Inferior parietal cortex (tissue), 1 donor: ENCODE measurements around the gene PDE5A.

Experiments
- DNase-seq: peaks from one replicate; pipeline ENCODE4 v3.0.0-alpha.2; 2016; ENCODE audit errors: extremely low spot score

Gene PDE5A

DNA sequence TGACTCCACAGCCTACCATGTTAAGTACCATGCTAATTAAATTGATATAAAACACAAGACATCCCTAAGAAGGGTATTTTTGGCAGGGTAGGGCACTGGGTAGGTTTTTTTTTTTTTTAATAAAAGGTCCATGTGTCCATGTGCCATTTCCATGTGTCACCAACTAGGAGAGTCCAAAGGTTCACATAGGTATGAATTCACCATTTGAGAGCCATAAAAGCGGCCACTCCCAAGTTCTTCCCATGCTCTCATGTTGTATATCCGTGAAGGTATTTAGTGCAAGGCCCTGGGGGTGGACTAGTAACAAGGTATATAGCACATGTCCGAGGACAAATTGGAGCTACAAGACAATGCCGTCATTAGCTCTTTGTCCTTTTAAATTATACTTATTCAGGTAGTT is 107.3 kb downstream of the PDE5A start:
- no peak for DNase-seq

DNA sequence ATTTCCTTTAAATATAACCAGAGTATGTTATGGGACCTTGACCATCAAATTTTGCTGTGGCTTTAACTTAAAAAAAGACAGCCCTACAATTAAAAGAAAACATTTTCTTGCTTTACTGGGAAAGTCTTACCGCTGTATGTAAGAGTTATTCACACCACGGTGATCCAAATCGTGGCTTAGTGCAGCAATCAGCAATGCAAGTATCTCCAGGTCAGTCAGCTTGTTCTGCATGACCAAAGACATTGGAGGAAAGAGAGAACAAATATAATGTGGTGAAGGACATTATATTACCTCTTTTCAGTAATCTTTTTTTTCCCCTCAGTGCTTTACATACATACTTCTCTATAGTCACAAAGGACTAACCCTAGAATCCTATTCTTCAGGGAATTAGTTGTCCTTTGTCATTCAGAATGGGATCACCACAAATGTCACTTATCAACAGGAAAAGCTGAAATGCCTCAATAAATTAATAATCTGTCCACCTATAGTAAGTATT is 109.6 kb downstream of the PDE5A start:
- DNase-seq = no peak

DNA sequence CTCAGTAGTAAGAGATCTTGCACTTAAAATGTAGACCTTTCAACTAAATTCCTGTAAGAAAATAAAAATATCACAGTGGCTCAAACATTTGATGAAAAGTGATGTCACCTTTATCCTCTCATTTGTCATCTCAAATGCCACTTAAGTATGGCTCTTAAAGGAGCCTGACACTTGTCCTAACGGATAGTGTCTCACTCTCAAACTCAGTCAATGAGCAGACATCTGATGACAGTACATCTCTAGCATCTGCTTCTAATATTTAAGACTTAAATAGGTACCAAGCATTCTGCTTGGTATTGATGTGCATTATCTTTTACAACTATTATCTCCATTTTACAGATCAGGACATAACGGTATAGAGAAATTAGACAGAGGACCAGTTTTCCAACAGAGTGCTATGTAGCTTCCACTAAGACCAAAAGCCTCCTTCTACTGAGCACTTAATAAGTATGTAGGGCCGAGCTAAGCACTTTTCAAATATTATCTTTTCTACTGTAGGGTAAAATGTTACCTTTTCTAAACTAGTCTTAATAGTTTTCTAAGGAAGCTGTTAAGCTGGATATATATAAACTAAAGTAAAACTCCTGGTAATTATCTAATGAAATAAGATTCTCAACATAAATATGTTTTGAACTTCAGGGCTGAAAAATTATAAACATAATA is 110.2 kb downstream of the PDE5A start:
- DNase-seq = no peak

DNA sequence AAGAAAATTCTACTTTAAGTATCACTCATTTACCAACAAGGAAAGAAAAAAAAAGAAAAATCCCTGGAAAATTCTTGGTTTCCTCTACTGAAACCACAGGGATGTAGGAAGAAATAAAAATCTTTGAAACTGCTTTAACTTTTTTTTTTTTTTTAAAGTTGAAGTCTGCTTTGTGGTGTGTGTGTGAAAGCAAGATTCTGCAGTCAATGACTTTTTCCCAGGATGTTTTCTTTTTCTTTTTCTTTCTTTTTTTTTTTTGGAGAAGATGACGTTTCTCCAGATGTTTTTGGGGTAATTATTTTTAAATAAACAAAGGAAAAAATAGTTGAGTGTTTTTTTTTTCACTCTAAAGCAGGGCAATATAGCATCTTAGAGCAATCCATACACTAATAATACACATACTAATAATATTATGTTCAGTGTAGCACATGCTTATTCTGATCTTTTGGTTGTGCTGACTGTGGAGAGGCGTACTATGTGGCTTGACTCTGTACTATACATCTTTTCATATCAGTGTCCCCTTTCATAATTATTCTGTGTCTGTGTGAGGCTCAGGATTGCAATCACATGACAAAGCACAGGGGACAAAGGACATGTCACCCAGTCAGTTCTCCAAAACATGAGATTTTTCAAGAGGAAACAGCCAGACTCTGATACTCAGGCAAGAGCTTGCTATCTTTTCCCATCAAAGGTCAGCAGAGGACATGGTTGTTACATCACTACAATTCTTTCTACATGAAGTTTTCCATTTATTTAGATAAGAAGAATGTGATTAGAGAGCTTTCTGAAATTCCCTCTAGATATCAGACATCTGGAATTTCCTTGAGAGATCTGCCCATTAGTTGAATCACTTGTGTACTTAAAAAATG is 111.0 kb downstream of the PDE5A start:
- no peak for DNase-seq

DNA sequence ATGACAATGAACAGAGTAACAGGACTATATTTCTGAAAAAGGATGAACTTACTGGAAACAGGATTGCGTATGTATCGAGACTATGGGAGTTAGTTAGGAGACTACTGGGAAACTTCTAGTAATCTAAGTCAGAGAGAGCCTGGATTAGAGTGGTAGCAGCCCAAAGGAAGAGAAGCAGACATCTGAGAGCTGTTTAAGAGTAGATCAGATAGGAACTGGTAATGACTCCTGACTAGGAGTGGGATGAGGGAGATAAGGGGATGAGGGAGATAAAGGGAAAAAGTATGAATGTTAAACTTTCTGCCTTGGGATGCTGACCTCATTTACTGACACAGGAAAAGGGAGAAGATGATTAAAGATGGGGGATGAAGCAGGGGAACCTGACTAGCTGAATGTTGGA is 116.2 kb downstream of the PDE5A start:
- DNase-seq = no peak

DNA sequence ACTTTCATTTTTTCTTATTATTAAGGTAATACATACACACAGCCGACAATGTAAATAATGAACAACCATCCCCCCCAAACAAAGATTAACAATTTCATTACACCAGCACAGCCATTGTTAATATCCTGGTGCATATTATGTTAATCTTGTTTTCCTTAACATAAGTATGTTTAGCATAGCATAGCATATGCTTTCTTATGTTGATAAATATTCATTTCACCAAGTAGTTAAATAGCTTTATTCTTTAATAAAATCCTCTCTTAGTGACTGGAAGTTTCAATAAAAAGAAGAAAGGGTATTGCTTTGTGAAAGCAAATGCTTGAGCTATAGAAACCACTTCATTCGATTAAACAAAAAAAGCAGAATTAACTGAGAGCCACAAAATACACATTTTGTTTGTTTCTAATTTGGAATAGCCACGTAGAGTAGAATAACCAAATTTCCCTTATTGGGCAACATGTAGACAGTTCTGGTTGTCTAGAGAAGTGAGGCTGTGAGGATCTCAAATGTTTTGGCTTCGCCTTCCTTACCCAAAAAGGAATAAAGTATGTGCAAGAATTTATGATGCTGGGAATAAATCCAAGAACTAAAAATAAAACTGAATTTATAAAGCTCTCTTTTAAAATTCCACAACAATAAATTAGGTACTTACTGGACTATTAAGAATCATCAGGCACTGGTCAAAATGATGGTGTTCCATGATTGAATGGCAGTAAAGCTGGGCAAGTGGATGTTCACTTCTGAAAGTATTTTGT is 118.0 kb downstream of the PDE5A start:
- DNase-seq = no peak

DNA sequence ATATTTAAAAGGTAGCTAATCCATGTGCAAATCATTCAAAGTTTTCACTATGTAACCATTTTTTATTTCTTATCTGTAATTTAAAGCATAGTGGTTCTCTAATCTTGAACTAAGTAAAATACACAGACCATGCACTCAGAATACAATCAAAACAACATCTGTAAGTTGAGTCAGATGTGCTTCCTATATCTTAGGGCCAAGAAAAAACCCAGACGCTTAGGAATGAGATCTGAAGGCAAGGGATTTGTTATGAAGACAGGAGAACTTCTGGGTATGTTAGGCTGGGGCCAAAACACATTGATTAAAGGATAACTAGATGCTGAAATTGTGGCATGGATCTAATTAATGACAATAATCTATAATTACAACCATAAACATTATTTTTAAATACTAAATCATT is 120.3 kb downstream of the PDE5A start:
- no peak for DNase-seq

DNA sequence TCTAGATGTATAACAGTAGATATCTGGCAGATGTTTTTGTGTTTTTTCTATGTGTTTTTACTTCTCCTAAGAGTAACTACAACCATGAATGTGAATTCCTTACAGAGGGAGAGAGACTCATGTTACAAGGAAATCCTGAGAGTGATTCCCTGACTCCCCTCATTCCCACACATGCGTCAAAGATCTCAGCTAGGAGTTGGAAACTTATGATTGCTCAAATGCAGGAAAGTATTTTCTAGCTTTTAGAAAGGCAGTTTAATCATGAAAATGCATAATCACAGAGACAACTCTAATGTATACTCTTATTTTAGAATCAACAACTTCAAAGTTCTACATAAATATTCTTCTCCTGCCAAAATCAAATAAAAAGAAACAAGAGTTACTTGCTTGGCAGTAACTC is 121.8 kb downstream of the PDE5A start:
- DNase-seq = no peak

DNA sequence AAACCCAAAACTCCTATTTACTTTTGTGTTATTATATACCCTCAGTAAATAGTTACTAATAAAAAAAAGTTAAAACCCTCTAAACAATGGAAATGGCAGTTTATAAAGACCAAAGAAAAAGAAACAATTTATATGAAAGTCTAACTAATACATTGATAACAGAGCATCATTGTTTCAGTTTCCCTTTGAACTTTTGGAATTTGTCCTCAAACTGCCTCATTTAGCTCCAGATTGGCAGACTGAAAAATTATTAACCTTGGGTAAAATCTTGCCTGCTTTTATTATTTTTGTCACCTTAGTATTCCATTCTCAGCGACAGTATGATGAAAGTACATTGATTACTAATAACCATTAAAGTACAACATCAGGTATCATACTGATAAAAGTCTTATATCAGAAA is 124.0 kb downstream of the PDE5A start:
- no peak for DNase-seq

DNA sequence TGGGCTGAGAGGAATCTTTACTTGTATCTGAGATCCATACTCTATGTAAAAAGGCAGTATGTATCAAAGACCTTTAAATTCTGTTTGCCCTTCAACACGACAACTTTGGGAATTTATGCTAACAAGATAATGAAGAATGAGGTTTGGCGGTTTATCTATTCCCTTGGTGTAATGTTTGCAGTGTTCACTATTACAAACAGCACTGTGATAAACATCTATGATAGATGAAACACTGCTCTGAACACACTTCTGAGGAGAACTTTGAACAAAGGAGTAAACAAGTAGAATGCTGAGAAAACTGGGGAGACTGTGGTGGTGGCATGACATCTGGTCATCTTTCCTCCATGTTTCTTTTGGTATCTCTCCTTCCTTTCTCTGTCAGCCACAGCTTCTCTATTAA is 126.9 kb downstream of the PDE5A start:
- DNase-seq = no peak

DNA sequence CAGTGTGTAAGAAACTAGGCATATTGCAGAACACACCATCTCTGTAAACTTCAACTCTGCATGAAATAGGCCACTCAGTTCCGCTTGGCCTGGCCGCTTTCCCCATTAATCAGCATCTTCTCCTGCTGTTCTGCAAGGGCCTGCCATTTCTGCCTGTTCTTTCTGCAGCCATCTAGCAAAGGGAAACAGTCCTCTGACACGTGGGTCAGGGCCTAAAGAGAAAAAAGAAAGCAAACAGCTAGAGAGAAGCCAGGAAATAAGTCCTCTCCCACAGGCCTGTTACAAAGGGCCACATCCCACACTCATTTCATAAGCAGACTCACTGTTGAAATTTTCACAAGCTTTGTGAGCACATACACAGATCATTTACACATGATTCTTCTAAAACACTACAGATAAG is 130.1 kb downstream of the PDE5A start:
- DNase-seq = peak; percentile 36

DNA sequence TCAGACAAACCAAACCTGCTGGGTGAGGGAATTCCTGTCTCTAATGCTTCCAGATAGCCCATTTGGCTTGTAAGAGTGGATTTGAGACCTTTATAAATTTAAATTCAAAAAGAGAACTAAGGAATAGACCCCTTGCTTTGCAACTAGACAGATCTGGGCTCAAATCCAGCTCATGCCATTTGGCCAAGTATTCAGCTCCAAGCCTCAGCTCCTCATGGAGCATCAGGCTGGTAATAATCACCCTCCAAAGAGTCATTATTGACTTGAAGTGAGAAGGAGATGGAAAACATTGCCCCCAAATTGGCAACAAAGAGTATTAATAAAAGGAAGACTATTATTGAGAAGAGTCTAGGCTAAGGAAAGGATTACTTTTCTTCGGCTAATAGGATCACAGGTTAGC is 134.7 kb downstream of the PDE5A start:
- no peak for DNase-seq

DNA sequence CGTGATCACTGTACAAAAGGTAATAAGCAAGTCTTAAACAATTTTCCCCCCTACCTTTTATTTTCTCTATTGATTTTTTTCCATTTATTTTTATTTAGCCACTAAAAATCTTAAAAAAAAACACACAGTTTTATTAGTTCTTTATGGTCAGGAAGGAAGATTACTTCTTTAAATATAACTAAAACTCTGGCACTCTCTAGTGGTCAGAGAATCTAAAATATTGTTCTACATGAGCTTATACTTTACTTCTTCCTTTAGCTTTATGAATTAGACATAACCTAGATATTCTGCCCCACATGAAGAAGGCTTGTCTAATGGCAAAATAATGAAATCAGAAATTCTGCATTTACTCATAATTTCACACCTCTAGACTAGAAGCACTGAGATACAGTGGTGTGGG is 135.2 kb downstream of the PDE5A start:
- DNase-seq = no peak

DNA sequence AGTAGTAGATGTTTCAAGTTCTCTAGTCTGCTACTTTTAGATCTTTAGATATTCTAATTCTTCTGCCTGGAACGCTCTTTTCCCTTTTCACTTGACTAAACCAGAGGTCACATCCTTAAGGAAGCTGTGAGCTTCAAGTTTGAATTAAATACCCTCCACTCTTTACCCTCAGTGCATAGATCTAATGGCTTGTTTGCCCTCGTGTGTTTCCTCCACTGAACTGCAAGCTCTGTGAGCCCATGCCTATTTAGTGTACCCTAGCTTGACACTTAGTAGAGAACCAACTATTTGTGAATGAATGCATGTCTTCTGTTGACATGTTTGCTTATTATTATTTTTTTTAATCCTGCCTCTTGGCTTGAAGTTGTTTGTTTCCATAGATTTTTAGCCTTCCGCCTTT is 138.3 kb downstream of the PDE5A start:
- DNase-seq = no peak

DNA sequence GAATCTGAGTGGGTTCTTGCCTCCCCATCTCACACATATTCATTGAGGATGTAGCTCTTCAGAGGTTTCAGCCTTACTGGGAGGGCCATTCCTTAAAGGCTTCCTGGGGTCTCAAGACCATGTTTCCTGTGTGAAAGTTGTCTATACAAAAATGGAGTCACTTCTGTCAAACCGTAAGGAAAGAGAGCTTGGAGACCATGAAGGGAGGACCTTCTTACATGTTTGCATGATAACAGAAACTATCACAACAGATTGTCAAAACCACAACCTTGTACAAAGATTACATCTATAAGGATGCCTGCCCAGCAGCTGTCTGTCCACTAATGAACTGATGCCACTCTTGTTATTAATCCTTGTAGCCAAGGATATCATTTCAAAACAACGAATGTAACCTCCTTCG is 139.3 kb downstream of the PDE5A start:
- DNase-seq = no peak

DNA sequence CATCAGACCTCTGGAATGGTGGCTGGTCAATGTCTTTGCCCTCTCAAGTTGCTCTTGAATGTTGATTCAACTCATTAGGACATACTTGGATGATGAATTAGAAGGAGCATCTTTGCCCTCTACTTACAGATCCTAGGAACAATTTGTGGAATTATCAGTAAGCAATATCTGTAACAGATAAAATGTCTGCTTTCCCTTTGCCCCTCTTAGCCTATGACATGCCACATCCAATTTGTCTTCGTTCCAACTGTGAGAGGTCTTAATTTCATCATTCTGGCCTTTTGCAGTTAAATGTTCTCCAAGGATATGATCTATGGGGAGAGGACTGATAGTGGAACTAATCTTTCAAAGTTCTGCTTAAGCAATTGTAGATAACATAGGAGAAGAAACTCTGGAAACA is 148.3 kb downstream of the PDE5A start:
- no peak for DNase-seq

DNA sequence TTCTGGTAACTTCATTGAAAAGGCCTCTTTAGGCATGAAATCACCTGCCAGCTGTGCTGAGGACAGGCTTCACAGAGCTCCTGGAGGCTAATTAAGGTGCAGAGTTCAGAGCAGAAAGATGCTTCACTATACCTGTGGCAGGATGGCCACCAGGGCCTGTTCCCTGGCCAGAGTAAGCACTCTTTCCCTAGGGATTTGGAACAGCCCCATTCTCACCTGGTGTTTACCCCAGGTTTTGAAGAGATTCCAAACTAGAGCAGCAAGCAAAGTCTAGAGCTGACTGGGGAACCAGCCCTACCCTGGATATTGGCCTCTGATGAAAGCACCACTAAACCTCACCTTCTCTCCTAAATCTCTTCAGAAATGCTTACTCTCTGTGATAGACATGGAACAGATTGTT is 148.8 kb downstream of the PDE5A start:
- no peak for DNase-seq

DNA sequence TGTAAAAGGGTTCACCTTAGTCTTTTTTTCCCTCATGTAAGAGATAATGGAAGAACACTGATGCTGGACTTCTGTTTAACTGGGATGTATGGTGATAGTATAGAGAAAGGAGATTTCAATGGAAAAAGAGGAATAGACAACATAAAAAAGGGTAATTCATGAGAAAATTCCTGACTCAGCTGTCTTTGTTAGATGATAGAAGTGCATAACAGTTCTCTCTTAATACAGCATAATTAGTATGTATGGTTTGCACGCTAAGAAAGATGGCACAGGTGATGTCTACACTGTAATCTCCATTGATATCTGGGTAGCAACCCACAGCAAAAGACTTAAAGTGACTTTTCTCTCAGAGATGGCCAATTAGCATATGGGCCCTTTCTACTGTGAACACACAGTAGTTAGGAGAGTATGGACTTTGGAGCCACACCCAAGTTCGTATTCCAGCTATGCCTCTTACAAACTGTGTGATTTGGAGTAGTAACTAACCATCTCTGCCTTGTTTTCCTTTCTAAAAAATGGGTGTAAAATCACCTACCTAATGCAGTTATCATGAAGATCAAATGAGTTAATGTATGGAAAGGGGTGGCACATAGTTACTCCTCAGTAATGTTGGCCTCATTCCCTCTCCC is 149.3 kb downstream of the PDE5A start:
- no peak for DNase-seq

DNA sequence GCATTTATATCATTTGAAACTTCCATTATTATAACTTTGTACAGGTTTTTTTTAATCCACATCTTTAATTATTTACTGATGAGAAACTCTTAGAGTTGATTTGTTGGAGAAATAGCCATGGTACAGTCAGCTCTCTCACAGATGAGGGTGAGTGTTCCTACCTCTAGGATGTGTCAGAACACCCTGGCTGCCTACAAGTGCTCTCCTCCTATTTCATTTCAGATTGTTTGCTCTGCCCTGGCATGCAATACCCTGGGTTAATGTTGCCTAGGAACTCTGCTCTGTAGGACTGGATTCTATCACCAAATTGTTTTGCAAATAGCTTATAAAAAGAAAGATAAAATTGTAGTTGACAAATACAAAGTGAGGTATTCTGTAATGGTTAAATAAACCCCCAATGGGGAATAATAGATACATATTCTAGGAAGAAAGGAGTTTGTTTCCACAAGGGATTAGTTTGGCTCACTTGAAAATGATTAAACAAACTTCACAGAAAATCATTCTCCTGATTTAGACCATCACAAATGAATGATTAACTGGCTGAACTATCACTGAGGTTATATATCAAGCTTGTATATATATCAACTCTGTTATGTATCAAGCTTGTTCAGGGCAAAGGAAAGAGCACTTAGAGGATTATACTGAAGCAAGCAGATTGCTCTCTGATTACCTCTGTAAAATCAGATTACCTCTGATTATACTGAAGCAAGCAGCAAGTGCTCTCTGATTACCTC is 150.0 kb downstream of the PDE5A start:
- no peak for DNase-seq

DNA sequence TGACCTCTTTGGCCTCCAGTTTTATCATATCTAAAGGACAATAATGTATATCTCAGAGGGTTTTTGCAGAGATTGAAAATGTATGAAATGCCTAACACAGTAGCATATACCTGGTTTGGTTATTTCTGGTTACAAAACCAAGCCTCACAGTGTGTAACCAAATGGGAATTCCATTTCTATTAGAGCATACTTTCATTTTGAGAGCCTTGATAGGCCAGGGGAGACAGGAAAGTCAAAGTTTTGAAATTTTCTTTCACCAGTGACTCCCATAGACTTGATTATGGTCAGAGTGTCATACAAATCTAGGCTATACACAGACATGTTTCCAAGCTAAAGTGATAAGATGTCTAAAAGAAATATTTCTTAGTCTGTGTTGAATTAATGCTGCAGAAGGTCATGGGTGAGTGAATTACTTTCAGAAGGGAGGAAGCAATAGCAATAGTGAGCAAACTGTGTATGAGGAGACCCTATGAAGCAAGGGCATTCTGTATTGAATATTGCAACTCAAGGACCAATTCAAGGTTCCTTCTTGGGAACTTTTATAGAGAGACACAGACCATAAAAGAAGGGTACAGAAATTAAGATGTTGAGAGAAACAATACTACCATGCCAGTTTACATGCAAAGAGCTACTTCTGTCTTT is 151.1 kb downstream of the PDE5A start:
- no peak for DNase-seq

DNA sequence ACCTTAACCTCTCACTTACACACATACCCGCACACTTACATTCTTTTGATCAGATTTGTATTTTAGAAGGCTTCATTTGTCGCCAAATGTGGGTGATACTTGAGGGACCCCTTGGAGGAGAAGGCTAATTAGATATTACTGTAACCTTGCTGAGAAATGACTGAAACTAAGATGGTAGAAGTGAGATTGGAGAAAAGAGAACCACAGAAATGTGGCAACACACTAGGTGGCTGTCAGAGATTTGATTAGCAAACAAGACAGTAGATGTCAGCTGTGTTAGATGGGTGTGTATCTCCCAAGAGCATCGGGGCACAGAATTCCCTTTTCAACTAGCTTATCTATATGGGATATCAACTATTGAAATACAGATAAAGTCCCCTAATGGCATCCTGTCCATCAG is 157.3 kb downstream of the PDE5A start:
- no peak for DNase-seq
